Measurements from ENCODE around the gene RGS9. TPM values are rescaled to one million over a fixed set of nuclear protein-coding genes. Genes with fewer than 3 reads are reported as not detected.

RGS9 gene
- polyA plus RNA-seq, 2 of the 4 experiments (the other 2 are of a cell fraction), result 6.9 to 14.3 TPM

- Histone ChIP-seq H3K4me1 (peaks cover 20% of the 10 kb centered on the region), H3K9me3 (no peaks in the 10 kb centered on the region), H3K4me2 (no peak overlapping the region), H3K4me3 (no peak overlapping the region), H3K27ac (no peak overlapping the region)
- FAIRE-seq (no peak), ATAC-seq (no peak), DNase-seq (ENCODE audit: low read depth in 1 of 2, low spot score in 1 of 2) (no peak)
- ChIA-PET POLR2A (no interaction called here), CTCF (interaction anchor here (0.7 to 2.2 kb wide), 3 partner anchors 29 to 35 kb away, joined by 3 to 6 read pairs (median 5); partner anchors contain the start of gene RGS9)
- no peak for TF ChIP-seq RAD21 (conservative IDR thresholded peaks at IDR 0.05 in 1 of 2, IDR thresholded peaks at IDR 0.05 in 1 of 2)
- no peak for TF ChIP-seq E2F6 (IDR thresholded peaks at IDR 0.05; ENCODE audit: borderline replicate concordance, low read depth)
- TF ChIP-seq ELK1 (IDR thresholded peaks at IDR 0.05; ENCODE audit: low read depth, low read length), result no peak
- TF ChIP-seq RNF2 (IDR thresholded peaks at IDR 0.05; ENCODE audit: borderline replicate concordance, low read depth), result no peak
- TF ChIP-seq USF2 (IDR thresholded peaks at IDR 0.05), result no peak
- TF ChIP-seq ESRRA (IDR thresholded peaks at IDR 0.05; ENCODE audit: borderline replicate concordance, low read length), result no peak
- TF ChIP-seq HOXB13 (CRISPR knock-in tag; IDR thresholded peaks at IDR 0.05; ENCODE audit: low read depth), result no peak
- no peak for TF ChIP-seq FOSL2 (IDR thresholded peaks at IDR 0.05)
- TF ChIP-seq FOSL2 (CRISPR knock-in tag; IDR thresholded peaks at IDR 0.05), result no peak
- no peak for TF ChIP-seq MAFK (IDR thresholded peaks at IDR 0.05; ENCODE audit: partially characterized antibody)
- no peak for TF ChIP-seq BCL3 (IDR thresholded peaks at IDR 0.05)
- TF ChIP-seq GATA3 (IDR thresholded peaks at IDR 0.05; ENCODE audit: borderline replicate concordance), result no peak
- no peak for TF ChIP-seq POLR2AphosphoS2 (conservative IDR thresholded peaks at IDR 0.05; ENCODE audit: low read length)
- TF ChIP-seq JUNB (IDR thresholded peaks at IDR 0.05), result no peak
- TF ChIP-seq POLR2A (IDR thresholded peaks at IDR 0.05; ENCODE audit: low read length), result no peak
- WGBS (ENCODE audit: missing lambda C conversion rate), result 93% methylated on average over 3 of the region's 3 CpGs
Measured at GRCh38 chr17:65169691-65170090, 32.5 kb downstream of the RGS9 start.

- no peaks in the 10 kb centered on the region for H3K9me3 ChIP-seq
- 39% methylated on average over 10 of the region's 10 CpGs for WGBS (ENCODE audit: missing lambda C conversion rate)
- FAIRE-seq (no peak), ATAC-seq (peak; percentile 21 to 56; a peak in 3 of 6 replicates), DNase-seq (ENCODE audit: low read depth in 1 of 2, low spot score in 1 of 2) (peak in 1 of 2 experiments; percentile 31)
- TF ChIP-seq NPAS2 (CRISPR knock-in tag; IDR thresholded peaks at IDR 0.05; ENCODE audit: borderline replicate concordance) (no peak), SREBF2 (IDR thresholded peaks at IDR 0.05) (no peak), MYC (IDR thresholded peaks at IDR 0.05; ENCODE audit: borderline replicate concordance, low read length) (no peak), BHLHE40 (IDR thresholded peaks at IDR 0.05; ENCODE audit: low read depth, low read length) (no peak), ZSCAN20 (CRISPR knock-in tag; IDR thresholded peaks at IDR 0.05) (no peak), NFE2L2 (conservative IDR thresholded peaks at IDR 0.05; ENCODE audit: low read length) (no peak), TFCP2L1 (CRISPR knock-in tag; IDR thresholded peaks at IDR 0.05) (no peak)
- H3K4me1 ChIP-seq, result peaks cover 20% of the 10 kb centered on the region
- no peak overlapping the region for H3K4me3 ChIP-seq
- ChIA-PET POLR2A (no interaction called here), CTCF (interaction anchor here (1.1 to 2.2 kb wide), 2 partner anchors 33 to 71 kb away, joined by 3 to 6 read pairs; partner anchors contain the start of gene RGS9)
- no peak overlapping the region for H3K4me2 ChIP-seq
- H3K27ac ChIP-seq, result no peak overlapping the region
Measured at GRCh38 chr17:65170839-65171238, 33.7 kb downstream of the RGS9 start.

- WGBS (ENCODE audit: missing lambda C conversion rate), result 74% methylated on average over 4 of the region's 4 CpGs
- Histone ChIP-seq H3K9me3 (no peaks in the 10 kb centered on the region), H3K4me1 (peaks cover 20% of the 10 kb centered on the region), H3K4me3 (no peak overlapping the region), H3K4me2 (no peak overlapping the region), H3K27ac (no peak overlapping the region)
- FAIRE-seq (no peak), DNase-seq (ENCODE audit: low read depth in 1 of 2, low spot score in 1 of 2) (no peak), ATAC-seq (no peak)
- TF ChIP-seq CBX2 (IDR thresholded peaks at IDR 0.05; ENCODE audit: borderline replicate concordance, low read depth) (no peak), NPAS2 (CRISPR knock-in tag; IDR thresholded peaks at IDR 0.05; ENCODE audit: borderline replicate concordance) (no peak), SMC3 (IDR thresholded peaks at IDR 0.05) (no peak), ZSCAN20 (CRISPR knock-in tag; IDR thresholded peaks at IDR 0.05) (no peak)
- POLR2A ChIA-PET, result no interaction called here
- CTCF ChIA-PET, result interaction anchor here (1.1 to 1.4 kb wide), 4 partner anchors 11 to 72 kb away, joined by 3 read pairs; partner anchors contain the start of gene RGS9
Measured at GRCh38 chr17:65171752-65172151, 34.6 kb downstream of the RGS9 start.

All from A549 (cell line).